Eye (tissue), 1 donor: ENCODE results near the gene ANXA11.
"Not testable (repeated sequence)": the region's sequence is repeated elsewhere in the genome, so short reads cannot be mapped to it uniquely, and the experiment has no call there.

ENCODE experiments used
- DNase-seq: peaks from one replicate; pipeline ENCODE4 v3.0.0-alpha.2; 2015

The ANXA11 gene

DNA sequence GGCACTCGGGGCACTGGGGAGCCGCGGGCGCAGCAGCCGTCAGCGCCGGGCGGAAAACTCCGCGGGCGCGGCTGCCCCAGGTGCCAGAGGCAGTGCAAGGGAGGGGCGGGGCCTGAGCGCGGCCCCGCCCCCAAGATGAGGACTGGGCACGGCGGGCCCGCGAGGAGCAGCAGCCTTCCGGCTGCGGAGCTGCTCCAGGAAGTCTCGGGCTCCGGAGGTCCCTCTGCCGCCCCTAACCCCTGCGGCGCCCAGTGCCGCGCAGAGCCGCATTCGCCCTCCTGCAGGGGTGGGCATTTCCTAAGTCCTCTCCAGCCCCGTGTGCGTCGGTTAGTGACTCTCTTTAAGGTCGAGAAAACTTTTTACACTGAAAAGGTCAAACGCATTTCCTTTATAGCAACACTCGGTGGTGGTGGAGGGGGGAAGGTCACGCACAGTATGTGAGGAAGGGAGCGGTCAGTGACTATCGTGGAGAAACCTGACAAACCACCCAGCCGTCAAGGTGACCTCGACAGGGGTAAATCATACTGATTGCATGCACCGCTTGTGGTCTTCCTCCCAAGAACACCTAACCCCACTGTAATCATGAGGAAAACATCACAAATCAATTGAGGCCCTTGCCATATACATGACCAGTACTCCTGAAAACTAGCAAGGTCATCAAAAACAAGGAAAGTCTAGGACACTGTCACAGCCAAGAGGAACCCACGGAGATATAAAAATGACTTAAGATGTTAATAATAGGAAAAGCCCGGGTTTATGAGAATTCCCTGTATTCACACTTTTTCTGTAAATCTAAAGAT lies at the start of gene ANXA11:
TSS of gene ANXA11 (minus strand) at position 61 of the 800 bp plus-strand sequence. CDS start 32,676 bp downstream, outside the sequence.
- DNase-seq, result peak; percentile 84

DNA sequence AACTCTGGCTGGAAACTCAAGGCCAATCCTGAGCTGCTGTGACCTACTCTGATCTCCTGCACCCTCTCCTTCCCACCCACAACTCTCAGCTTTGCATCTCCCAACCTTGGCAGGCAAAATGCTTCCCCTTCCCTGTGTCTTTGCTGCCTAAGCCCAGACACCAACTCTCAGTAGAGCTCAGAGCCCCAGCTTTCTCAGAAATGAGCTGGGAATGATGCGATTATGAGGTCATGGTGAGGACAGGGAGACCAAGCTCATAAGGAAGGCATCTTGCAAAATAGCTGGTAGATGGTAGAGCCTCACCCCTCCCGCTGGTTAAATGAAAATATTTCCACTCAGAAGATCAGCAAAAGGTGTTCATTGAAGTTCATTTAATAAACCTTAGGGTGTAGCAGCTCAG lies 49.4 kb upstream of the ANXA11 start:
- DNase-seq, result not testable (repeated sequence)

DNA sequence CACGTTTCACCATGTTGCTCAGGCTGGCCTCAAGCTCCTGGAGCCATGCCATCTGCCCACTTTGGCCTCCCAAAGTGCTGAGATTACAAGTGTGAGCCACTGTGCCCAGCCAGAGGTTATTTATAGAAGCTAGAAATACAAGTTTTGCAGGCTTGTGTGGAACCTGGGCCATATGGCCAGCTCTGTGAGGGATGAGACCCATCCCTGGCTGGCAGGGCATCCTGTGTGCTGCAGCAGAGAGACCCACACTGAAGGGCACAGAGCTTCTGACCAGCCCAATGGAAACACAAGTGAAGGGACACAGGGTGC lies 48.6 kb upstream of the ANXA11 start:
- DNase-seq, result not testable (repeated sequence)

DNA sequence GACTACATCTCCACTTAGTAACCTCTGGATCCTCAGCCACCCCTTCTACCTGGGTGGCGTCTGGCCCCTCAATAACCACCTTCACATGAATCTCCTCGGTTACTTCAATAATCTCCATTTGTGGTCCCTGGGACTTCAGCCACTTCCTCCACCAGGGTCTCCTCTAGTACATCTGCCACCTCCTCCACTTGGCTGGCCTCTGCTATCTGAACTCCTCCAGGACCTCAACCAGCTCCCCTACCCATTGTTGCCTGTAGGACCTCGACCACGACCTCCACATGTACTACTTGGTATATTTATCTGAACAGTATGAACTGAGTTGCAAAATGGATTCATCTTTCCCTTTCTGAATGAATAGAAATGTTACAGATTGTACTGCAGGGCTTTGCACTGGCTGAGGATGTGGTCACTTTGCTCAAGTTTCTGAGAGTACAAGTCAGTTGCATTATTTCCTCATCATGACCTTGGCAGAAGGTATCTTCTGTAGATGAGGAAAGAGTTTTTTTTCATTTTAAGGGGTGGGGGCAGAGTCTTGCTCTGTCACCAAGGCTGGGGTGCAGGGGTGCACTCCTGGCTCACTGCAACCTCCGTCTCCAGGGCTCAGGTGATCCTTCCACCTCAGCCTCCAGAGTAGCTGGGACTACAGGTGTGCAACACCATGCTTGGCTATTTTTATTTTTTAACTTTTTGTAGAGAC lies 48.1 kb upstream of the ANXA11 start:
- no peak for DNase-seq

DNA sequence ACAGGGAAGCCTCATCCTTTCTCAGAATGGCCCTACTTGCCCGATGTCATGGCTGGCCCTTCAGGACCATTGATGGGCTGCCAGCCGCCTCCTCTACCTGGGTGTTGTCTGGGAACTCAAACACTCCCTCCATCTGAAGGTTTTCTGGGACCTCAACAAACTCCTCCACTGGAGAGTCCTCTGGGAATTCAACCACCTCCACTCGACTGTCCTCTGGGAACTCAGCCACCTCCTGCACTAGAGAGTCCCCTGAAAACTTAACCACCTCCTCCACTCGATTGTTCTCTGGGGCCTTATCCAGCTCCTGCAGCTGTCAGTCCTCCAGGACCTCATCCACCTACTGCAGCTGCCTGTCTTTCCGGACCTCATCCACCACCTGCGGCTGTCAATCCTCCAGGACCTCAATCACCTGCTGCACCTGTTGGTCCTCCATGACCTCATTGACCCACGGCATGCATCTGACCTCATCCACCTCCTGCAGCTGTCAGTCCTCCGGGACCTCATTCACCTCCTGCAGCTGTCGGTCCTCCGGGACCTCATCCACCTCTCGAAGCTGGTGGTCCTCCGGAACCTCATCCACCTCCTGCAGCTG lies 47.1 kb upstream of the ANXA11 start:
- DNase-seq, result no peak

DNA sequence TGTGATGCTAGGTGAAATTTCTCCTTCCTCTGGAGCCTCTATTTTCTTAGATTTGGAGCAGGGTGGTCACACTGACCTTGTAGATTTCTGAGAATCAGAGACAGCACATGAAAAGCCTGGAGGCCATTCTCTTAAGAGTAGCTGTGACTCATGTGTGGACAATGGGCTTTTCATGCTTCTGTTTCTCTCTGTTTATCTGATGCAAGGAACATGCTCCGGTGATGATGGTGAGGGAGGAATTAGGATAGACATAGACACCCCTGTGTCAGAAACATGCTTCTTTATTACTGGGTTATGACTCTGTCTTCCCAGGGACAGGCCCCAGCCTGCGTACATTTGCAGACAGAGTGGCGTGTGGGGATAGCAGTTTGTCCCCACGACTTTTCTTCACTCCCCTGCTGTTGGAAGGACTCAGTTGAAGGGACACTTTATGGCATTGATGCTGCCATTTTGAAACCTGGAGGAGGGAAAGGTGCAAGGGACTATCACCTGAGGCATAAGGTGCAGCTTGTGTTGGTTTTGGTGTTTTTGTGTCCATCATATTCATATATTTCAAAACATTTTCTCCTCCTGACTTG lies 46.5 kb upstream of the ANXA11 start:
- DNase-seq, result not testable (repeated sequence)

DNA sequence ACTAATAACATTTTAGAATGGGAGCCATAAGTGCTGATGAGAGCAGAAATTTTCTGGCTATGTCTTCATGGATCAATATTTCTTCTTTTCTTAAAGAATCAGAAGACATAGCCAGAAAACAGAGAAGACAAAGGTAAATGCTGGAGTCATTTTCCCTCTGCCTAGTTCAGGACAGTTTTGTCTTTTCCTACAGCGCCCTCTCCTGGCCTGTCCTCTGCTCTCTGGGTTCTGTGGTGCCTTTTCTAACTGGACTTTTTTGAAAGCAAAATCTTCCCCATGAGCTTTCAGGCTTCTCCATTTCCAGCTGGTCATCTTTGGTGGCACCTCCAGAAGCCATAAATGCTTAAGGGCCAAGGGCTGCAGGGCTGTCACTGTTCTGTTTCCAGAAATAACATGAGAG lies 45.1 kb upstream of the ANXA11 start:
- DNase-seq, result not testable (repeated sequence)

DNA sequence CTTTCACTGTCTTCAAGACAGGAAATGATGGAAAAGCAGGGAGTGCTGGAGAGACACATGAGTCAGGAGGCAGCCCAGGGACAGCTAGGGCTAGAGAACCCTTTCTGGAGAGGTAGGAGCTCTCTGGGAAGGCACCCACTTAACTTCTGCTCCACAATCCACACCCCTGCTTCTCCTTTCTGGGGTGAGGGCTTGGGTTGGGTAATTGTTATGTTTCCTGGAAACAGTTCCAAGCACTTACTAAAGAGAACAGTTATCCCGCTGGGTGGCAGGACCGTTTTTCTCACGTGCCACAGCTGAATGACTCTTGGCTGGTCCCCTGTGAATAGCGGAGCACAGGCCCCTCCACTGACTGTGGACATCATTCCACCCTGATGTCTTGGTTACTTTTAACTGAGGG lies 44.6 kb upstream of the ANXA11 start:
- not testable (repeated sequence) for DNase-seq

DNA sequence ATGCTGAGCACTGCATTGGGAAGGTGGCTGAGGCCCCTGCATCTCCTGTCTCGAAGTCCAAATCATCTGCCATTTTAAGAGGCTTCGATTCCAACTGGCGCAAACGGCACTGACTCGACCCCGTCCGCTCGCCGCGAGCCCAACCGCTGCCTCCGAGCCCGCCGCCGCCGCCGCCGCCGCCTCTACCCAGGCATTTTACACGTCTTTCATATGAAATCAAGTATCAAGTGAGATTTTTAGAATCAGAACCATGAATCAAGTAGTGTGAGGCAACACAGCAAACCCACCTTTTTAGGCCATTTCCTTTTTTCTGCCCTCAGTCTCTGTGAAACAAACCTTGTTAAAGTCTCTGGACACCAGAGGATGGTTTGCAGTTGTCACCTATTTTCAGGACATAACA lies 42.3 kb upstream of the ANXA11 start:
- not testable (repeated sequence) for DNase-seq

DNA sequence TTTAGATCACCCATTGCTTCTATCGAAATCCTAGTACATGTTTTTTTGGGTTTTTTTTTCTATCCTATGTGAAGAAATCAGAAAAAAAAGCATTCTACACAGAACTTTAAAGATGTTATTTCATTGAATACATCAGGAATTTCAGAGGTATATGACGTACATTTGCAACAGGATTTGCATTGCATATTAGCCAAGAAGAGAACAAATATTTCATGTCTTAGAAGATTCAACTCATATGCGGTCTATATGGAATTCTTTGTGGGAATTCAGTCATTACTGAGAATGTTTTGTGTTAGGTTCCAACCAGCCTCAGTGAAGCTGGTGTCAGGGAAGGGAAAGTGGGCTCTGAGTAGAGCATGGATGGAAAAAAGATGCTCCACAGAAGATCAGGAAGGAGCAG lies 39.0 kb upstream of the ANXA11 start:
- DNase-seq, result not testable (repeated sequence)

DNA sequence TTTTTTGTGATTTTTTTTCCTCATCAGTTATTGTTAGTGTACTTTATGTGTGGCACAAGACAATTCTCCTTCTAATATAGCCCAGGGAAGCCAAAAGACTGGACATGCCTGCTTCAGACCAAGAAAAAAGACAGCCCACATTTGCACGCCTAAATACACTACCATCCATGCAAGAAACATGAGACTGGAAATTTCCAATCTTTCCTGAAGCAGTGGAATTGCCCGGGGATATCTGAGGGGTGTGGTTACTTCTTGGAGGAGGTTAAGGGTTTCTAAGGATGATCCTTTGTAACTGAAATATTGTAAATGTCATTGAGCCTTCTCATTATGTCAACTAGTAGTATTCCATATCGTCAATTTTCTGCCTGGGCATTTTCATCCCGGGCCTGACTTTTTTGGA lies 37.0 kb upstream of the ANXA11 start:
- not testable (repeated sequence) for DNase-seq

DNA sequence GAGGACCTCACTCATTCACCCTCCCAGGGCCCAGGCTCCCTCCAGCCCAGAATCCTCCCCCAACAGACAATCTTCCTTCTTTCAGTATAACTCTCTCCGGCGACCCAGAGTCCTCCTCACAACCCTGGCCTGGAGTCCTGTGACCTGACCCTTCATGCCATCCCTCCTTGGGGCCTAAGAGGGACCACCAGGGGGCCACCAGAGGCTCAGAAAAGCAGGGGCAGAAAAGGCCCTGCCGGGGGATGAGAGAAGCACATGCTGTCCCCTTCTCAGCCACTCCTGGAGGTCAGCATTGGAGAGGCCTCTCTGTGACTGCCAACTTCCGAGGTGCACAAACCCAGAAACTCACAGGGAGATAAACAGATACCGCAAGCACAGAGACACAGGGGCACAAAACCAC lies 31.1 kb upstream of the ANXA11 start:
- not testable (repeated sequence) for DNase-seq

DNA sequence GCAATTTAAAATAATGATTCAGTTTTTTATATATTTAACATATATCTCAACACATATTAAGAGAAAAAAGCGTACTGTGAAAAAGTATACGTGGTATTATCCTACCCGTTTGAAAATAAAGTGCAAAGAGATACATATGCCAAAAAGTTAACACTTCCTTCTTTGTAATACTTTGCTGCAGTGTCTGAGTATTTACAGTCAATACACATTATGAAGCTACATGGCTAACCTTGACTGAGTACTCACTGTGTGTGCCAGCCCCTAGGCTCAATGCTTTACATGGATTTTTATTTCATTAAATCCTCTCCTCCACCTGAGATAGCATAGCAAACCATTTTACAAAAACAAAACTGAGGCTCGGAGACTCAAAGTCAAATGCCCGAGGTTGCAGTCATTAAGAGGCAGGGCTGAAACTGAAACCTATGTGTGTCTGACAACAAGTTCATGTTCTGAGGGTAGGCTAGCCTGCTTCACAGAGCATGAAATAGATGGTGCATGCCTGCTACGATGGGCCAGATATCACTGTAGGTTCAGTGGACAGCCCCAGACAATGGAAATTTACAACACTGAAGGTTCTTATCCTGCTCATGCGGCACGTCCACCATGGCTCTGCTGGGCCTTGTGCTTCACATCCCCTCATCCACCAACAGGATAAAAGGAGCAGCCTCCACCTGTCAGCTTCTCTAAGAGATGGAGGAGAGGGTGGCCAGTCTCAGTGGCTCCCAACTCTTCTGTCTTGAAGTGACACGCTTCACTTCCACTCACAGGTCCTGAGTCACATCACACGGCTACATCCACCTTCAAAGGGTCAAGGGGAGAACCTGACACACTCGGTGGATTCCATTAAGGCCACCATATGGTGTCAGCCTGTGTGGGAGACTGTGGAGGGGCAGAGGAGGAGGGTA lies 29.2 kb upstream of the ANXA11 start:
- not testable (repeated sequence) for DNase-seq

DNA sequence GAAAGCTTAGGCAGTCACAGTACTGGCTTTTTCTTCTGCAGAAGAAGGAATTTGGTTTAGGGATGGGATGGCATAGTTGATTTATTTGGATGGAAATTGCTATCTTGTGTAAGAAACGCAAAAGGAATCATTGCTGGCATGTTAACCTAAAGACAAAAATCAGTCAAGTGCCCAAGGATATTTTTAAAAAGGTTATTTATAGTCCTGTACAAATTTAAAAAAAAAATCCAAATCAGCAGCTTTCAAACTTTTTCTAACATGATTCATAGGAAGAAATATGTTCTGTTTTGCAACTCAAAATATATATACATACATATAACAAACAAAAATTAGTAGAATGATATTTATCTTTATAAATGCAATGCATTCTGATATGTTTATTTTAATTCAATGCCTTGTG lies 28.5 kb upstream of the ANXA11 start:
- DNase-seq, result not testable (repeated sequence)

DNA sequence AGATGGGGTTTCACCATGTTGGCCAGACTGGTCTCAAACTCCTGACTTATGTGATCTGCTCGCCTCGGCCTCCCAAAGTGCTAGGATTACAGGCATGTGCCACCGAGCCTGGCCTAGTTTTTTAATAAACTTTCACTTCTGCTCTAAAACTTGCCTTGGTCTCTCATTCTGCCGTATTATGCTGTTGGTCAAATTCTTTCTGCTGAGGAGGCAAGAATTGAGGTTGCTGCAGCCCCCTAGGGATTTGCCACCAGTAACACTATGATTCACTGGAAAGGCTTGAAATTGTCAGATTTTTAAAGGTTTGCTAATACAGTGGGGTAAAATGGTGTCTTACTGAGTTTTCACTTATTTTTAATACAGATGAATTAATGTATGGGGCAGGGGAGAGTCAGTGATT lies 21.4 kb upstream of the ANXA11 start:
- not testable (repeated sequence) for DNase-seq

DNA sequence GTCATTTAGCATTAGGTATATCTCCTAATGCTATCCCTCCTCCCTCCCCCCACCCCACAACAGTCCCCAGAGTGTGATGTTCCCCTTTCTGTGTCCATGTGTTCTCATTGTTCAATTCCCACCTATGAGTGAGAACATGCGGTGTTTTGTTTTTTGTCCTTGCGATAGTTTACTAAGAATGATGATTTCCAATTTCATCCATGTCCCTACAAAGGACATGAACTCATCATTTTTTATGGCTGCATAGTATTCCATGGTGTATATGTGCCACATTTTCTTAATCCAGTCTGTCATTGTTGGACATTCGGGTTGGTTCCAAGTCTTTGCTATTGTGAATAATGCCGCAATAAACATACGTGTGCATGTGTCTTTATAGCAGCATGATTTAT lies 17.7 kb upstream of the ANXA11 start:
- not testable (repeated sequence) for DNase-seq

DNA sequence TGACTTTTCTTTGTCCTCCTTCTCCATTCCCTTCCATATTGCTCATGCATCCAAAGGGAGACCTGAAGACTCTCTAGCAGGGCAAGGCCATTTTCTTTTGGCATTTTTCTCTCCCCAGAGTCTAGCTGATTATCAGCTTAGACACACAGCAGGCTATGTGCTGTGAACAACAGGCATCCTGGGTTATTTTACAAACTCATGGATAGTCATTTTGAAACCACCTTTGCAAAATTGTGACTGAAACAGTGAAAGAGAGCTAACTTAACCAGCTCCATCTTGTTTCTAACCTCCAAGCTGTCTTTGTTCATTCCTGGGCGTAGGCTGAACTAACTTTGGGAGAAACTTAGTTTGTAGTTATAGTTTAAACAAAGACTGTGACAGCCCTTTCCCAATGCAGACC lies 13.5 kb upstream of the ANXA11 start:
- not testable (repeated sequence) for DNase-seq

DNA sequence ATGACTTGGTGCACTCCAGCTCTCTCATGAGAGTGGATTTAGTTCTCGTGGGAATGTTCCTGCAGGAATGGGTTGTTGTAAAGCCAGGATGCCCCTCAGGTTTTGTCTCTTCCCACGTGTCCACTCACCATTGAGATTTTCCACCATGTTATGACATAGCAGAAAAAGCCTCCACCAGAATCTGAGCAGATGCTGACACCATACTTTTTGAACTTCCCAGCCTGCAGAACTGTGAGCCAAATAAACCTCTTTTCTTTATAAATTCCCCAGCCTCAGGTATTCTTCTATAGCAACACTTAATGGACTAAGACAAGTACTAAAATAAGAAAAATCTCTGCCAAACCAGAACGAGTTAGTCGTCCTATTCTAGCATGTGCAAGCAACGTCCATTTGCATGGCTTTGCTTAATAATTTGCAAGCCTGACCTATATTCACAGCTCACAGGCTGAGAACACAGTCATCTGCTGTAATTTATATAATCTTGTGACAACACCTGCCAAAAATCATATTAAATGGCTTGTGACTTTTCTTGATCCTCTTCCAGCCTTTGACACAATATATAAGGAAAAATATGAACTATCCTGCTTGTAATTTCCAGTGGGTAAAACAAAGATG lies 9.1 kb upstream of the ANXA11 start:
- not testable (repeated sequence) for DNase-seq

DNA sequence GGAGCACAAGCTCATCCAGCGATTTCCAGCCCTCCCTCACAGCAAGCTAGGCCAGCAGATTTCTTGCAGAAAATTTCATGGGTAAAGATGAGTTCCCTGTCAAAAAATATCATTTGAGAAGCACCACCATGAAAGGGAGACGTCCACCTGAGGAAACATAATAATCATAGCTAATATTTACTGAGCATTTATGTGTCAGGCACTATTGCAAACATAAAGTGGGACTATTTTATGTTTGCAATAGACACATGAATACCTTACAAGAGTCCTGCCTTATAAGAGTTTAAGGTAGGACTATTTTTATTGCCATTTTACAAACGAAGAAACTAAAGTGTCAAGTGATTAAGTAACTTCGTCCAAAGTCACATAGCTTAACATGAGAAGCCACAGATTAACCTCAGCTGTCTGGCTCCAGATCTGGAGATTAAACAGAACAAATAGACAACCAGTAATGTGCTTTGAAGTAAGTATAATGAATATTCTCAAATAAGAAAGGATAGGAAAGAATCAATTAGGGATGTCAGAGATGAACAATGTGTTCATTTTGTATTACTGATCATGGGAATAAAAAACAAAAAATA lies 7.3 kb upstream of the ANXA11 start:
- not testable (repeated sequence) for DNase-seq

DNA sequence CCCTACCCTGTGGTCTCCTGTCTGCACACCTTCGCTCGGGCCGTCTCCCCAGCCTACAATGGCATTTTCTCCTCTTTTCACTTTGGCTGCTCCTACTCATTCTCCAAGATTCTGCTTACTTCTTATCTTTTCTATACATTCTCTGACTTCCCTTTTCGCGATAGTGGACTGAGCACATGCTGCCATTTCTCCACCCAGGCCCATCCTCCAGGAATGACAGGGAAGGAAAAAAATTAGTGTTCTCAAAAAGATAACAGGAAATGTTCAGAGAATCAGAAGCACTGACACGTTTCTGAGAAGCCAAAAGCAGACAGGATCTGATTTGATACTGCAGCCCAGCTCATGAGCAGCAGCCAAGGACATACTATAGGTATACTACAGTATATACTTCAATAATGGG lies 6.4 kb upstream of the ANXA11 start:
- DNase-seq, result no peak

DNA sequence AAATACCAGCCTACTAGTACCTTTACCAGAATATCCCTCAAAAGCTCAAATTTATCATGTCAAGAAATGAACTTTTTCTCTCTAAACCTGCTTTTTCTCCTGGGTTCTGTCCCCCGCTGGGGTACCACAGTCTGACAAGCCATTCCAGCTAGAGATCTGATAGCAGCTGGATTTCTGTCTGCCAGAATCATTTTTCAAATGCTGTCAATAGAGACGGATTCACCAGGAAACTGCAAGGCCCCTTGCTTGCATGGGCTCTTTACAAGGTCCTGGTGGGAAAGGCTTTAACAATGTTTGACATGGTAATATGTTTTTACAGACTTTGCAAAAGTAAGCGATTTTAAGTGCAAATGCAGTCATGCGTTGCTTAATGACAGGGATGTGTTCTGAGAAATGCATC lies 4.9 kb upstream of the ANXA11 start:
- DNase-seq, result no peak
